Hepatic stellate cell (primary cell): ENCODE results near the gene CENPX.

Source experiments
- DNase-seq: peaks from one replicate; pipeline ENCODE4 v3.0.0; 2011; ENCODE audit warnings: low spot score

The CENPX gene

GRCh38 chr17:82012261-82012639 is 10.4 kb downstream of the CENPX start:
- no peak for DNase-seq

GRCh38 chr17:82011617-82012187 is 11.0 kb downstream of the CENPX start:
- no peak for DNase-seq

GRCh38 chr17:82010575-82011525 is 11.8 kb downstream of the CENPX start:
- DNase-seq = no peak

GRCh38 chr17:82009413-82009812 is 13.3 kb downstream of the CENPX start:
- no peak for DNase-seq

GRCh38 chr17:82008941-82009405 is 13.7 kb downstream of the CENPX start:
- DNase-seq = no peak

GRCh38 chr17:82008258-82008940 is 14.3 kb downstream of the CENPX start:
- no peak for DNase-seq

- no peak for DNase-seq
Observed at GRCh38 chr17:82007495-82008257, 15.0 kb downstream of the CENPX start.

GRCh38 chr17:82007228-82007494 is 15.5 kb downstream of the CENPX start:
- no peak for DNase-seq

GRCh38 chr17:82006468-82007227 is 16.0 kb downstream of the CENPX start:
- DNase-seq = no peak

GRCh38 chr17:82005701-82006348 is 16.9 kb downstream of the CENPX start:
- no peak for DNase-seq

- DNase-seq = no peak
Observed at GRCh38 chr17:82004517-82005455, 17.9 kb downstream of the CENPX start.

GRCh38 chr17:82003411-82004381 is 19.0 kb downstream of the CENPX start:
- peak; percentile 98 for DNase-seq

- DNase-seq = no peak
Observed at GRCh38 chr17:82001571-82002056, 21.1 kb downstream of the CENPX start.

GRCh38 chr17:82000803-82001570 is 21.7 kb downstream of the CENPX start:
- DNase-seq = no peak

- no peak for DNase-seq
Observed at GRCh38 chr17:81999976-82000802, 22.5 kb downstream of the CENPX start.

- no peak for DNase-seq
Observed at GRCh38 chr17:81999587-81999975, 23.1 kb downstream of the CENPX start.
